IMR-90 (cell line): Measurements from ENCODE around the gene FGF12. TPM values are rescaled to one million over a fixed set of nuclear protein-coding genes. Genes with fewer than 3 reads are reported as not detected.

Experiments used
- ATAC-seq: fragments of 200-7000 bp; cut with Tn5 transposase; 2 replicates; pipeline ENCODE4 v1.9.1; 2020; ENCODE audit warnings: low read depth, mild to moderate bottlenecking, moderate library complexity
- BruUV-seq: library from RNA; stranded (reverse); fragments of 400-500 nt; replicated peaks from 2 replicates; lab custom pipeline; 2021; lab: Mats Ljungman, UMichigan
- CTCF ChIA-PET: fragments of 300-600 bp; formaldehyde crosslinking; extraction: SDS; loops from one replicate; lab custom pipeline; 2021; ENCODE audit warnings: antibody characterized with exemption; lab: Yijun Ruan, JAX
- POLR2A ChIA-PET: fragments of 300-600 bp; sonication (Branson Sonifier 250); formaldehyde crosslinking; loops from one replicate; lab custom pipeline; 2022; ENCODE audit warnings: antibody characterized with exemption; ENCODE audit not compliant: unreplicated experiment; lab: Charles Lee
- DNase-seq: peaks from one replicate; pipeline ENCODE4 v3.0.0; 2013
- H2AFZ ChIP-seq: replicated peaks from 2 replicates; pipeline ENCODE3; 2013; ENCODE audit warnings: low read length, mild to moderate bottlenecking; ENCODE audit not compliant: poor library complexity
- H2AK5ac ChIP-seq: 2 replicates; pipeline ENCODE4 v1.6.1; 2013; ENCODE audit warnings: low read depth, low read length, inconsistent platforms
- H2AK9ac ChIP-seq: replicated peaks from 2 replicates; pipeline ENCODE3; 2013; ENCODE audit warnings: mild to moderate bottlenecking, low read depth, low read length, moderate library complexity; ENCODE audit not compliant: poor library complexity
- H2BK120ac ChIP-seq: 2 replicates; pipeline ENCODE4 v1.6.1; 2013; ENCODE audit warnings: low read depth, low read length, inconsistent platforms
- H2BK15ac ChIP-seq: 3 replicates; pipeline ENCODE4 v1.6.1; 2013; ENCODE audit warnings: low read depth, low read length, inconsistent platforms
- H2BK20ac ChIP-seq: 2 replicates; pipeline ENCODE4 v1.6.1; 2013; ENCODE audit warnings: low read depth, mild to moderate bottlenecking, inconsistent platforms, low read length, moderate library complexity
- H2BK5ac ChIP-seq: 2 replicates; pipeline ENCODE4 v1.6.1; 2013; ENCODE audit warnings: mild to moderate bottlenecking, low read depth, low read length, inconsistent platforms; ENCODE audit not compliant: poor library complexity, severe bottlenecking
- H3K14ac ChIP-seq: replicated peaks from 2 replicates; pipeline ENCODE4 v1.6.1; 2013; ENCODE audit warnings: low read depth, low read length, inconsistent platforms
- H3K18ac ChIP-seq: 2 replicates; pipeline ENCODE4 v1.6.1; 2013; ENCODE audit warnings: low read depth, low read length, control low read depth
- H3K23ac ChIP-seq: 2 replicates; pipeline ENCODE4 v1.6.1; 2013; ENCODE audit warnings: low read depth, low read length, inconsistent platforms
- H3K27ac ChIP-seq: 2 replicates; pipeline ENCODE4 v1.5.1; 2013; ENCODE audit warnings: mild to moderate bottlenecking, control low read depth, low read length; ENCODE audit not compliant: insufficient read depth
- H3K27me3 ChIP-seq: 2 replicates; pipeline ENCODE4 v1.6.1; 2013; ENCODE audit warnings: low read length; ENCODE audit not compliant: control insufficient read depth, insufficient read depth
- H3K36me3 ChIP-seq: 2 replicates; pipeline ENCODE4 v1.6.1; 2013; ENCODE audit warnings: low read length, mixed read lengths; ENCODE audit not compliant: control insufficient read depth, insufficient read depth
- H3K4ac ChIP-seq: 2 replicates; pipeline ENCODE4 v1.6.1; 2013; ENCODE audit warnings: low read depth, low read length, inconsistent platforms
- H3K4me1 ChIP-seq: 2 replicates; pipeline ENCODE4 v1.6.1; 2013; ENCODE audit warnings: low read length, mixed read lengths; ENCODE audit not compliant: control insufficient read depth, insufficient read depth
- H3K4me2 ChIP-seq: 2 replicates; pipeline ENCODE4 v1.6.1; 2013; ENCODE audit warnings: low read depth, mild to moderate bottlenecking, control low read depth, low read length, moderate library complexity
- H3K4me3 ChIP-seq: 2 replicates; pipeline ENCODE4 v1.5.1; 2013; ENCODE audit warnings: low read depth, mild to moderate bottlenecking, control low read depth, low read length, moderate library complexity; ENCODE audit not compliant: insufficient read depth
- H3K56ac ChIP-seq: 2 replicates; pipeline ENCODE4 v1.6.1; 2013; ENCODE audit warnings: low read length, inconsistent platforms; ENCODE audit not compliant: insufficient read depth; ENCODE audit errors: extremely low read depth
- H3K79me1 ChIP-seq, 2 experiments: 2 replicates each; pipeline ENCODE4 v1.6.1; 2013; ENCODE audit warnings: low read length in 2 of 2, inconsistent platforms in 1 of 2, low read depth in 1 of 2
- H3K9ac ChIP-seq: 2 replicates; pipeline ENCODE4 v1.6.1; 2013; ENCODE audit warnings: low read depth, low read length, control low read depth
- H3K9me1 ChIP-seq: 2 replicates; pipeline ENCODE4 v1.6.1; 2013; ENCODE audit warnings: low read length, inconsistent platforms; ENCODE audit not compliant: insufficient read depth
- H3K9me3 ChIP-seq: 2 replicates; pipeline ENCODE4 v1.6.1; 2013; ENCODE audit warnings: low read length; ENCODE audit not compliant: control insufficient read depth, insufficient read depth
- H4K20me1 ChIP-seq: 2 replicates; pipeline ENCODE4 v1.6.1; 2013; ENCODE audit warnings: low read length, inconsistent platforms; ENCODE audit not compliant: insufficient read depth
- H4K5ac ChIP-seq: 2 replicates; pipeline ENCODE4 v1.6.1; 2013; ENCODE audit warnings: mild to moderate bottlenecking, low read depth, low read length, control low read depth
- H4K8ac ChIP-seq, 2 experiments: 2 replicates each; pipeline ENCODE4 v1.6.1; 2013; ENCODE audit warnings: low read depth in 2 of 2, low read length in 2 of 2, control low read depth in 1 of 2, inconsistent platforms in 1 of 2
- H4K91ac ChIP-seq: 2 replicates; pipeline ENCODE4 v1.6.1; 2013; ENCODE audit warnings: low read depth, low read length, inconsistent platforms; ENCODE audit not compliant: insufficient read depth
- BHLHE40 ChIP-seq: fragments of 150-350 bp; IDR thresholded peaks from 2 replicates; pipeline ENCODE4 v1.6.1; 2016; ENCODE audit warnings: mild to moderate bottlenecking, low read depth, low read length
- CEBPB ChIP-seq: IDR thresholded peaks from 2 replicates; pipeline ENCODE4 v1.6.1; 2012; ENCODE audit warnings: low read depth, low read length, improper control_type of control experiment
- CHD1 ChIP-seq: IDR thresholded peaks from 2 replicates; pipeline ENCODE4 v1.6.1; 2012; ENCODE audit warnings: low read depth, low read length, improper control_type of control experiment
- FOS ChIP-seq: fragments of 150-350 bp; IDR thresholded peaks from 2 replicates; pipeline ENCODE4 v1.6.1; 2016; ENCODE audit warnings: low read depth, low read length
- MAFK ChIP-seq: IDR thresholded peaks from 2 replicates; pipeline ENCODE4 v1.6.1; 2012; ENCODE audit warnings: low read depth, low read length, improper control_type of control experiment
- MAZ ChIP-seq: IDR thresholded peaks from 2 replicates; pipeline ENCODE4 v1.6.1; 2012; ENCODE audit warnings: low read depth, mild to moderate bottlenecking, low read length, improper control_type of control experiment, moderate library complexity, borderline replicate concordance
- MXI1 ChIP-seq: IDR thresholded peaks from 2 replicates; pipeline ENCODE4 v1.6.1; 2012; ENCODE audit warnings: low read depth, mild to moderate bottlenecking, low read length, moderate library complexity, borderline replicate concordance
- NFE2L2 ChIP-seq: fragments of 150-350 bp; IDR thresholded peaks from 2 replicates; pipeline ENCODE4 v1.6.1; 2016; ENCODE audit warnings: low read depth, mild to moderate bottlenecking, low read length
- POLR2A ChIP-seq: IDR thresholded peaks from 2 replicates; pipeline ENCODE4 v1.6.1; 2012; ENCODE audit warnings: mild to moderate bottlenecking, low read depth, low read length
- RAD21 ChIP-seq: IDR thresholded peaks from 2 replicates; pipeline ENCODE4 v1.6.1; 2012; ENCODE audit warnings: low read length, improper control_type of control experiment
- RCOR1 ChIP-seq: IDR thresholded peaks from 2 replicates; pipeline ENCODE4 v1.6.1; 2012; ENCODE audit warnings: mild to moderate bottlenecking, low read length, improper control_type of control experiment; ENCODE audit not compliant: insufficient replicate concordance
- RFX5 ChIP-seq: IDR thresholded peaks from 2 replicates; pipeline ENCODE4 v1.8.0; 2012; ENCODE audit warnings: low read depth, mild to moderate bottlenecking, low read length, moderate library complexity
- SMC3 ChIP-seq: fragments of 150-350 bp; IDR thresholded peaks from 2 replicates; pipeline ENCODE4 v1.6.1; 2016; ENCODE audit warnings: low read depth, mild to moderate bottlenecking, antibody characterized with exemption, low read length, moderate library complexity
- WGBS, 2 experiments: methylation state at CpG; one replicate each; pipeline versions ENCODE4 v1.1.5 to v1.1.7; 2013; ENCODE audit warnings: missing lambda C conversion rate in 2 of 2; ENCODE audit not compliant: insufficient read length in 1 of 2; ENCODE audit errors: extremely low coverage in 2 of 2; 5-methylcytosine and 5-hydroxymethylcytosine counted together
- dilution Hi-C: fragments of 300-500 bp; cut with HindIII; formaldehyde crosslinking; loops from one replicate; pipeline ENCODE4 v1.14.3; 2018; ENCODE audit warnings: low sequenced_read_pairs; ENCODE audit not compliant: unreplicated experiment
- in situ Hi-C: fragments of 300-500 bp; cut with MboI; formaldehyde crosslinking; loops from 3 replicates; pipeline ENCODE4 v1.14.3; 2019; ENCODE audit warnings: low sequenced_read_pairs, inconsistent platforms, mixed read lengths
- intact Hi-C: fragments of 100-400 bp; cut with micrococcal nuclease; formaldehyde crosslinking; loops from 2 replicates; pipeline ENCODE4 v1.10.0; 2022
- polyA plus RNA-seq, 3 experiments: library from polyadenylated mRNA; depleted of rRNA; stranded (reverse); fragments of >200 nt; gene quantifications; 2 replicates each; pipeline ENCODE4 v1.2.3, GENCODE V29; 2012; ENCODE audit warnings: low replicate concordance in 1 of 3
- total RNA-seq: library from RNA; depleted of rRNA; stranded (reverse); fragments of >200 nt; gene quantifications from 2 replicates; pipeline ENCODE4 v1.2.3, GENCODE V29; 2012
- TF ChIP-seq, protein P1 (sequence below): fragments of 150-350 bp; IDR thresholded peaks from 2 replicates; pipeline ENCODE4 v1.6.1; 2016; ENCODE audit warnings: low read depth, mild to moderate bottlenecking, low read length, moderate library complexity, borderline replicate concordance
- TF ChIP-seq, protein P2 (sequence below): conservative IDR thresholded peaks from 2 replicates; pipeline ENCODE4 v1.5.1; 2012; ENCODE audit warnings: mild to moderate bottlenecking, low read depth, low read length, improper control_type of control experiment
- TF ChIP-seq, protein P3 (sequence below): fragments of 150-350 bp; IDR thresholded peaks from 2 replicates; pipeline ENCODE4 v1.6.1; 2017; ENCODE audit warnings: mild to moderate bottlenecking, antibody characterized with exemption, low read length, low read depth

The FGF12 gene
- total and polyA plus RNA-seq, 2 of the 4 experiments (the other 2 are of a cell fraction), result not detected

DNA sequence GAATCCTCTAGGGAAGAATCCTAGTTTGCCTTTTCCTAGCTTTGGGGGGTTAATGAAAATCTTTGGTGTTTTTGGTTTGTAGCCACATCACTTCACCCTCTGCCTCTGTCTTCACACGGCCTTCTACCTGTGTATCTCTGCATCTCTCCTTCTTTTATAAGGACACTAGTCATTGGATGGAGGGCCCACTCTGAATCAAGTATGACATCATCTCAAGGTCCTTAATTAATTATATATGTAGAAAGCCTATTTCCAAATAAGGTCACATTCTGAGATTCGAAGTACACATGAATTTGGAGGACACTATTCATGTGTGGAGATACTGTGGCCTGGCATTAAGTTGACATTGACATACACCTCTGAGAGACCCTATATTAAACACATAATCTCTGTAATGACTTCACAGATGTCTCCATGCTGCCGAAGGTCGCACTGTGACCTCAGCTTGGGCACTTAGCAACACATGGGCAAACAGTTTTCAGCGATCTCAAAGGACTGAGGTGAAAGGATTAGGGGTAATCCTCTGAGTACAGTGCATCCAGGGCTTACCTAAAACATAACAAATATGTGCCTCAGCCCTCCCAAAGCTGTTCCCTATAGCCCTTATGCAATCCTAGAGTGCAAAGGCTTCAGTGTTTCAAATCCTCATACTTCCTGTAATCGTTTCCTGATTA, 446.0 kb downstream of the FGF12 start:
- no peak overlapping the region for H2BK120ac ChIP-seq
- H4K8ac ChIP-seq, result no peak overlapping the region
- H3K27me3 ChIP-seq, result no peaks in the 10 kb centered on the region
- H3K9me1 ChIP-seq, result no peaks in the 10 kb centered on the region
- no peak overlapping the region for H2BK5ac ChIP-seq
- ChIA-PET CTCF (no interaction called here), POLR2A (no interaction called here)
- no peak overlapping the region for H3K18ac ChIP-seq
- no TSS peak for BruUV-seq
- H2AFZ ChIP-seq, result no peak overlapping the region
- no peak overlapping the region for H3K14ac ChIP-seq
- H4K5ac ChIP-seq, result no peak overlapping the region
- no peak overlapping the region for H4K91ac ChIP-seq
- dilution Hi-C loops, result no loop called here
- no peak overlapping the region for H2BK20ac ChIP-seq
- H3K36me3 ChIP-seq, result no peaks in the 10 kb centered on the region
- DNase-seq, result no peak
- H3K4me1 ChIP-seq, result no peaks in the 10 kb centered on the region
- H3K27ac ChIP-seq, result no peak overlapping the region
- ATAC-seq, result no peak
- H3K9me3 ChIP-seq, result no peaks in the 10 kb centered on the region; the same call in 1 of the 2 replicates
- H2AK9ac ChIP-seq, result no peak overlapping the region
- no peak overlapping the region for H3K4ac ChIP-seq
- no peak overlapping the region for H2AK5ac ChIP-seq
- intact Hi-C loops, result no loop called here
- H3K23ac ChIP-seq, result no peak overlapping the region
- in situ Hi-C loops, result no loop called here
- no peaks in the 10 kb centered on the region for H3K79me1 ChIP-seq
- H3K4me2 ChIP-seq, result no peak overlapping the region
- no CpG with 5 or more reads among the region's 6 CpGs for WGBS, 2 experiments
- no peak overlapping the region for H3K56ac ChIP-seq
- no peak overlapping the region for H2BK15ac ChIP-seq
- no peak overlapping the region for H3K9ac ChIP-seq
- H4K20me1 ChIP-seq, result no peaks in the 10 kb centered on the region
- TF ChIP-seq, protein P1, sequence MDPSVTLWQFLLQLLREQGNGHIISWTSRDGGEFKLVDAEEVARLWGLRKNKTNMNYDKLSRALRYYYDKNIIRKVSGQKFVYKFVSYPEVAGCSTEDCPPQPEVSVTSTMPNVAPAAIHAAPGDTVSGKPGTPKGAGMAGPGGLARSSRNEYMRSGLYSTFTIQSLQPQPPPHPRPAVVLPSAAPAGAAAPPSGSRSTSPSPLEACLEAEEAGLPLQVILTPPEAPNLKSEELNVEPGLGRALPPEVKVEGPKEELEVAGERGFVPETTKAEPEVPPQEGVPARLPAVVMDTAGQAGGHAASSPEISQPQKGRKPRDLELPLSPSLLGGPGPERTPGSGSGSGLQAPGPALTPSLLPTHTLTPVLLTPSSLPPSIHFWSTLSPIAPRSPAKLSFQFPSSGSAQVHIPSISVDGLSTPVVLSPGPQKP, result no peak
- TF ChIP-seq FOS (no peak), NFE2L2 (no peak), BHLHE40 (no peak), POLR2A (no peak), RAD21 (no peak), MAZ (no peak), SMC3 (no peak), MAFK (no peak), RCOR1 (no peak), CHD1 (no peak), RFX5 (no peak), CEBPB (no peak), MXI1 (no peak)
- TF ChIP-seq, protein P2, sequence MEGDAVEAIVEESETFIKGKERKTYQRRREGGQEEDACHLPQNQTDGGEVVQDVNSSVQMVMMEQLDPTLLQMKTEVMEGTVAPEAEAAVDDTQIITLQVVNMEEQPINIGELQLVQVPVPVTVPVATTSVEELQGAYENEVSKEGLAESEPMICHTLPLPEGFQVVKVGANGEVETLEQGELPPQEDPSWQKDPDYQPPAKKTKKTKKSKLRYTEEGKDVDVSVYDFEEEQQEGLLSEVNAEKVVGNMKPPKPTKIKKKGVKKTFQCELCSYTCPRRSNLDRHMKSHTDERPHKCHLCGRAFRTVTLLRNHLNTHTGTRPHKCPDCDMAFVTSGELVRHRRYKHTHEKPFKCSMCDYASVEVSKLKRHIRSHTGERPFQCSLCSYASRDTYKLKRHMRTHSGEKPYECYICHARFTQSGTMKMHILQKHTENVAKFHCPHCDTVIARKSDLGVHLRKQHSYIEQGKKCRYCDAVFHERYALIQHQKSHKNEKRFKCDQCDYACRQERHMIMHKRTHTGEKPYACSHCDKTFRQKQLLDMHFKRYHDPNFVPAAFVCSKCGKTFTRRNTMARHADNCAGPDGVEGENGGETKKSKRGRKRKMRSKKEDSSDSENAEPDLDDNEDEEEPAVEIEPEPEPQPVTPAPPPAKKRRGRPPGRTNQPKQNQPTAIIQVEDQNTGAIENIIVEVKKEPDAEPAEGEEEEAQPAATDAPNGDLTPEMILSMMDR, result no peak
- TF ChIP-seq, protein P3, sequence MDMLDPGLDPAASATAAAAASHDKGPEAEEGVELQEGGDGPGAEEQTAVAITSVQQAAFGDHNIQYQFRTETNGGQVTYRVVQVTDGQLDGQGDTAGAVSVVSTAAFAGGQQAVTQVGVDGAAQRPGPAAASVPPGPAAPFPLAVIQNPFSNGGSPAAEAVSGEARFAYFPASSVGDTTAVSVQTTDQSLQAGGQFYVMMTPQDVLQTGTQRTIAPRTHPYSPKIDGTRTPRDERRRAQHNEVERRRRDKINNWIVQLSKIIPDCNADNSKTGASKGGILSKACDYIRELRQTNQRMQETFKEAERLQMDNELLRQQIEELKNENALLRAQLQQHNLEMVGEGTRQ, result no peak
- H3K4me3 ChIP-seq, result no peak overlapping the region
